ENCODE data around the gene UVSSA. TPM values are rescaled to one million over a fixed set of nuclear protein-coding genes. Genes with fewer than 3 reads are reported as not detected.

Gene UVSSA
- total RNA-seq, 4 donors from 2014 or later = 8.5 to 13.2 (median 12.3) TPM

GRCh38 chr4:1362521-1362920, 15.5 kb downstream of the UVSSA start:
- intact Hi-C loops (cut with DNase I; ENCODE audit: low total_unique reads) = no loop called here
- Histone ChIP-seq H3K4me3 (no peak overlapping the region), H3K36me3 (peaks cover 0 to 16% of the 10 kb centered on the region in 2 donors), H3K27ac (no peak overlapping the region), H3K4me1 (no peaks in the 10 kb centered on the region), H3K27me3 (no peaks in the 10 kb centered on the region), H3K9me3 (no peaks in the 10 kb centered on the region)
- in situ Hi-C loops (cut with MboI; ENCODE audit: low sequenced_read_pairs in 4 of 4) = loop anchor here in 3 of 4 donors (25.0 kb wide), 2 partner anchors 225 to 275 kb away; no protein-coding TSS in a partner anchor
- no peak for ATAC-seq
- no peak for DNase-seq
- no peak for TF ChIP-seq CTCF (IDR thresholded peaks at IDR 0.05 in 4 of 5, conservative IDR thresholded peaks at IDR 0.05 in 1 of 5)
- TF ChIP-seq POLR2A (IDR thresholded peaks at IDR 0.05) = no peak

GRCh38 chr4:1363513-1363912, 16.5 kb downstream of the UVSSA start:
- DNase-seq (no peak), ATAC-seq (no peak)
- H3K4me3 ChIP-seq = no peak overlapping the region
- intact Hi-C loops (cut with DNase I; ENCODE audit: low total_unique reads) (no loop called here), in situ Hi-C loops (cut with MboI; ENCODE audit: low sequenced_read_pairs in 4 of 4) (loop anchor here in 3 of 4 donors (25.0 kb wide), 2 partner anchors 226 to 274 kb away; no protein-coding TSS in a partner anchor)
- H3K27me3 ChIP-seq = no peaks in the 10 kb centered on the region
- no peak overlapping the region for H3K27ac ChIP-seq
- no peak for TF ChIP-seq POLR2A (IDR thresholded peaks at IDR 0.05)
- TF ChIP-seq CTCF (IDR thresholded peaks at IDR 0.05 in 4 of 5, conservative IDR thresholded peaks at IDR 0.05 in 1 of 5) = no peak
- H3K9me3 ChIP-seq = no peaks in the 10 kb centered on the region
- H3K36me3 ChIP-seq = peaks cover 0 to 16% of the 10 kb centered on the region in 2 donors
- no peaks in the 10 kb centered on the region for H3K4me1 ChIP-seq

- in situ Hi-C loops (cut with MboI; ENCODE audit: low sequenced_read_pairs in 4 of 4) (loop anchor here in 3 of 4 donors (25.0 kb wide), 2 partner anchors 227 to 273 kb away; no protein-coding TSS in a partner anchor), intact Hi-C loops (cut with DNase I; ENCODE audit: low total_unique reads) (no loop called here)
- ATAC-seq (no peak), DNase-seq (no peak)
- H3K27ac ChIP-seq = no peak overlapping the region
- no peaks in the 10 kb centered on the region for H3K9me3 ChIP-seq
- no peaks in the 10 kb centered on the region for H3K27me3 ChIP-seq
- no peak overlapping the region for H3K4me3 ChIP-seq
- H3K36me3 ChIP-seq = peaks cover 0 to 16% of the 10 kb centered on the region in 2 donors
- H3K4me1 ChIP-seq = no peaks in the 10 kb centered on the region
- TF ChIP-seq POLR2A (IDR thresholded peaks at IDR 0.05) (no peak), CTCF (IDR thresholded peaks at IDR 0.05 in 4 of 5, conservative IDR thresholded peaks at IDR 0.05 in 1 of 5) (no peak)
Observed at GRCh38 chr4:1364217-1364616, 17.2 kb downstream of the UVSSA start.

GRCh38 chr4:1364748-1365147, 17.7 kb downstream of the UVSSA start:
- no peaks in the 10 kb centered on the region for H3K4me1 ChIP-seq
- no peak for DNase-seq
- no peak for TF ChIP-seq POLR2A (IDR thresholded peaks at IDR 0.05)
- TF ChIP-seq CTCF (IDR thresholded peaks at IDR 0.05 in 4 of 5, conservative IDR thresholded peaks at IDR 0.05 in 1 of 5) = no peak
- no peak overlapping the region for H3K27ac ChIP-seq
- no peak overlapping the region for H3K4me3 ChIP-seq
- H3K9me3 ChIP-seq = no peaks in the 10 kb centered on the region
- intact Hi-C loops (cut with DNase I; ENCODE audit: low total_unique reads) (no loop called here), in situ Hi-C loops (cut with MboI; ENCODE audit: low sequenced_read_pairs in 4 of 4) (loop anchor here in 3 of 4 donors (25.0 kb wide), 2 partner anchors 227 to 273 kb away; no protein-coding TSS in a partner anchor)
- peaks cover 0 to 16% of the 10 kb centered on the region in 2 donors for H3K36me3 ChIP-seq
- H3K27me3 ChIP-seq = no peaks in the 10 kb centered on the region
- no peak for ATAC-seq

Data from gastrocnemius medialis (tissue), 4 donors.